Gastrocnemius medialis (tissue), 4 donors: ENCODE measurements around the gene FAM234A. TPM values are rescaled to one million over a fixed set of nuclear protein-coding genes. Genes with fewer than 3 reads are reported as not detected.

Source experiments
- ATAC-seq, 2 donors: fragments of 150-250 bp; one replicate each; pipeline ENCODE4 v1.9.1; 2016
- DNase-seq, 2 donors: peaks; one replicate each; pipeline ENCODE4 v3.0.0-alpha.2; 2019
- H3K27ac ChIP-seq, 4 donors: fragments of 200-600 bp; sonication (generic); 1 replicate in 1 of 4; 2 replicates in 3 of 4; pipeline ENCODE4 v1.5.1; 2016 to 2018; ENCODE audit warnings: mild to moderate bottlenecking in 2 of 4, moderate library complexity in 1 of 4
- H3K27me3 ChIP-seq, 3 donors: fragments of 200-600 bp; sonication (generic) in 2 of 3; 1 replicate in 1 of 3; 2 replicates in 2 of 3; pipeline versions ENCODE4 v1.5.1 to v1.6.0; 2016 to 2019; ENCODE audit warnings: mild to moderate bottlenecking in 1 of 3, moderate library complexity in 1 of 3
- H3K36me3 ChIP-seq, 2 donors: fragments of 200-600 bp; sonication (generic) in 1 of 2; one replicate each; pipeline ENCODE4 v1.5.1; 2017 to 2018
- H3K4me1 ChIP-seq, 2 donors: fragments of 200-600 bp; sonication (generic) in 1 of 2; one replicate each; pipeline ENCODE4 v1.5.1; 2016 to 2017; ENCODE audit warnings: mild to moderate bottlenecking in 2 of 2
- H3K4me3 ChIP-seq, 4 donors: fragments of 200-600 bp; sonication (generic) in 3 of 4; 1 replicate in 1 of 4; 2 replicates in 3 of 4; pipeline ENCODE4 v1.5.1; 2016 to 2019; ENCODE audit warnings: mild to moderate bottlenecking in 2 of 4
- H3K9me3 ChIP-seq, 3 donors: fragments of 200-600 bp; sonication (generic) in 2 of 3; 1 replicate in 1 of 3; 2 replicates in 2 of 3; pipeline ENCODE4 v1.5.1; 2016 to 2019
- POLR2A ChIP-seq, 2 donors: fragments of 450-650 bp; IDR thresholded peaks; one replicate each; pipeline ENCODE4 v1.6.1; 2017; ENCODE audit warnings: antibody characterized with exemption in 2 of 2, mild to moderate bottlenecking in 2 of 2, moderate library complexity in 2 of 2
- in situ Hi-C, 4 donors: fragments of 200-750 bp; cut with MboI; loops; one replicate each; pipeline versions ENCODE4 v1.15.0 to v1.8.0; 2017; ENCODE audit warnings: low sequenced_read_pairs in 4 of 4
- intact Hi-C: fragments of 100-400 bp; cut with DNase I; formaldehyde crosslinking; loops from one replicate; pipeline ENCODE4 v1.15.1; 2023; ENCODE audit warnings: low total_unique reads
- total RNA-seq, 4 donors: library from RNA; depleted of rRNA; stranded (reverse); fragments of >200 nt; gene quantifications; one replicate each; pipeline versions ENCODE4 v1.1.0 to v1.2.3, GENCODE V29; 2016
- TF ChIP-seq, protein P1 (sequence below), 5 experiments: fragments of 450-650 bp in 3 of 5; fragments of 200-600 bp in 2 of 5; sonication (generic) in 2 of 5; IDR thresholded peaks in 4 of 5; conservative IDR thresholded peaks in 1 of 5; 1 replicate in 4 of 5; 2 replicates in 1 of 5; pipeline ENCODE4 v1.5.1; 2016 to 2019; ENCODE audit warnings: antibody characterized with exemption in 5 of 5, mild to moderate bottlenecking in 3 of 5, moderate library complexity in 3 of 5

FAM234A gene
- total RNA-seq, 4 donors from 2014 or later = 85.2 to 288 (median 251) TPM

DNA sequence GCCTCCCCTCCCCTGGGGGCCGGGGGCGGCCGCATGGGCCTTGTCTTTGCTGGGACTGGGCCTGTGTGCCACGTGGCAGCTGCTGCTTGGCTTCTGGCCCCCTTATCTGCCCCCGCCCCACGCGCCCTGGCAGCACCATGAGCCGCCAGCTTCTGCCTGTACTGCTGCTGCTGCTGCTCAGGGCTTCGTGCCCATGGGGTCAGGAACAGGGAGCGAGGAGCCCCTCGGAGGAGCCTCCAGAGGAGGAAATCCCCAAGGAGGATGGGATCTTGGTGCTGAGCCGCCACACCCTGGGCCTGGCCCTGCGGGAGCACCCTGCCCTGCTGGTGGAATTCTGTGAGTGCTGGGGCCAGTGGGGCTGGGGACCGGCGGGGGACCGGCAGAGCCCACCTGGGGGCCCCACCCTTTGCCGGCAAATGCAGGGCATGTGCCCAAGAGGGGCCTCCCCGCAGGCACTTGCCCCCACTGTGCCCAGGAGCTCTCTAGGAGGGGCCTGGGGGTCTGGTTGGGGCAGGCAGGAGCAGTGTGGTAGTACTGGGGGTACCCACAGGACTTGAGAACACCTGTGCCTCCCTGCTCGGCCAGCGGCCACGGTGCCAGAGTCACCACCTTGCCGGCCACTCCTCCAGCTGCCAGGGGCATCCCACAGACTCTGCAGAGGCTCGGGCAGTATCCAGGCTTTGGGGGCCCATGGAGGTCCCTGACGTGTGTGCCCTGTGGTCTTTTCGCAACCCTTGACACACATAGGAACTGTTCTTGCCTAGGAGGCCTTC lies 48.6 kb downstream of the FAM234A start, which contains the start of gene PDIA2:
Gene PDIA2, plus strand, starts transcription at position 132 of the 773 bp plus-strand sequence. Its CDS starts 6 bp downstream, at position 138.
- DNase-seq = no peak
- TF ChIP-seq, protein P1, sequence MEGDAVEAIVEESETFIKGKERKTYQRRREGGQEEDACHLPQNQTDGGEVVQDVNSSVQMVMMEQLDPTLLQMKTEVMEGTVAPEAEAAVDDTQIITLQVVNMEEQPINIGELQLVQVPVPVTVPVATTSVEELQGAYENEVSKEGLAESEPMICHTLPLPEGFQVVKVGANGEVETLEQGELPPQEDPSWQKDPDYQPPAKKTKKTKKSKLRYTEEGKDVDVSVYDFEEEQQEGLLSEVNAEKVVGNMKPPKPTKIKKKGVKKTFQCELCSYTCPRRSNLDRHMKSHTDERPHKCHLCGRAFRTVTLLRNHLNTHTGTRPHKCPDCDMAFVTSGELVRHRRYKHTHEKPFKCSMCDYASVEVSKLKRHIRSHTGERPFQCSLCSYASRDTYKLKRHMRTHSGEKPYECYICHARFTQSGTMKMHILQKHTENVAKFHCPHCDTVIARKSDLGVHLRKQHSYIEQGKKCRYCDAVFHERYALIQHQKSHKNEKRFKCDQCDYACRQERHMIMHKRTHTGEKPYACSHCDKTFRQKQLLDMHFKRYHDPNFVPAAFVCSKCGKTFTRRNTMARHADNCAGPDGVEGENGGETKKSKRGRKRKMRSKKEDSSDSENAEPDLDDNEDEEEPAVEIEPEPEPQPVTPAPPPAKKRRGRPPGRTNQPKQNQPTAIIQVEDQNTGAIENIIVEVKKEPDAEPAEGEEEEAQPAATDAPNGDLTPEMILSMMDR (IDR thresholded peaks at IDR 0.05 in 4 of 5, conservative IDR thresholded peaks at IDR 0.05 in 1 of 5) = no peak
- no peak for TF ChIP-seq POLR2A (IDR thresholded peaks at IDR 0.05)
- ATAC-seq = no peak

GRCh38 chr16:284204-285120 lies 49.8 kb downstream of the FAM234A start:
- Histone ChIP-seq H3K4me1 (peaks cover 6 to 7% of the 10 kb centered on the region in 2 donors), H3K9me3 (no peaks in the 10 kb centered on the region), H3K4me3 (no peak overlapping the region), H3K36me3 (peaks cover 0 to 16% of the 10 kb centered on the region in 2 donors), H3K27me3 (peaks cover 0 to 15% (median 9%) of the 10 kb centered on the region in 3 donors), H3K27ac (no peak overlapping the region)
- in situ Hi-C loops (no loop called here), intact Hi-C loops (no loop called here)
- TF ChIP-seq, protein P1 (IDR thresholded peaks at IDR 0.05 in 4 of 5, conservative IDR thresholded peaks at IDR 0.05 in 1 of 5) = no peak
- no peak for TF ChIP-seq POLR2A (IDR thresholded peaks at IDR 0.05)
- ATAC-seq (no peak), DNase-seq (no peak)

More for the DNA sequence above, 48.6 kb downstream of the FAM234A start, which contains the start of gene PDIA2:
- peaks cover 6 to 7% of the 10 kb centered on the region in 2 donors for H3K4me1 ChIP-seq
- peaks cover 0 to 11% of the 10 kb centered on the region in 2 donors for H3K36me3 ChIP-seq
- no peak within 1 kb of the TSS for H3K27ac ChIP-seq
- in situ Hi-C loops (no loop called here), intact Hi-C loops (no loop called here)
- no peaks in the 10 kb centered on the region for H3K9me3 ChIP-seq
- H3K4me3 ChIP-seq = no peak within 1 kb of the TSS
- peaks cover 0 to 15% (median 9%) of the 10 kb centered on the region in 3 donors for H3K27me3 ChIP-seq

DNA sequence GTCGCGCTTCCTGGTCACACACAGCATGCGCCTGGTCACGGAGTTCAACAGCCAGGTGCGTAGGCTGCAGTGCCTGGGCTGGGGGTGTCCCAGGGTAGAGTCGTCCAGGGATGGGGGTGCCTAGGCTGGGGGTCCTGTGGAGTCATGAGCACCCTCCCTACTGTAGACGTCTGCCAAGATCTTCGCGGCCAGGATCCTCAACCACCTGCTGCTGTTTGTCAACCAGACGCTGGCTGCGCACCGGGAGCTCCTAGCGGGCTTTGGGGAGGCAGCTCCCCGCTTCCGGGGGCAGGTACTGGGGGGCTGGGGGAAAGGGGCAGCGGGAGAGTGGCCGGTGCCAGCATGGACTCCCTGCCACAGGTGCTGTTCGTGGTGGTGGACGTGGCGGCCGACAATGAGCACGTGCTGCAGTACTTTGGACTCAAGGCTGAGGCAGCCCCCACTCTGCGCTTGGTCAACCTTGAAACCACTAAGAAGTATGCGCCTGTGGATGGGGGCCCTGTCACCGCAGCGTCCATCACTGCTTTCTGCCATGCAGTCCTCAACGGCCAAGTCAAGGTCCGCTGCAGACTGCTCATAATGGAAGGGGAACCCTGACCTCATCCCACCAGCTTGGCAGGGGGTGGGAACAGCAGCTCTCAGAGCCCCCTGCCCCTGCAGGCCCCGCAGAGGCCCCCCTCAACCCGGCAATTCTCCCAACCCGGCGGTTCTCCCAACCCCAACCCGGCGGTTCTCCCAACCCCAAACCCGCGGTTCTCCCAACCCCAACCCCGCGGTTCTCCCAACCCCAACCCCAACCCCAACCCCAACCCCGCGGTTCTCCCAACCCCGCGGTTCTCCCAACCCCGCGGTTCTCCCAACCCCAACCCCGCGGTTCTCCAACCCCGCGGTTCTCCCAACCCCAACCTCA lies 50.8 kb downstream of the FAM234A start:
- Histone ChIP-seq H3K27ac (no peak overlapping the region), H3K4me3 (no peak overlapping the region), H3K9me3 (no peaks in the 10 kb centered on the region), H3K36me3 (peaks cover 0 to 16% of the 10 kb centered on the region in 2 donors), H3K27me3 (peaks cover 0 to 15% (median 9%) of the 10 kb centered on the region in 3 donors), H3K4me1 (peaks cover 6 to 7% of the 10 kb centered on the region in 2 donors)
- no peak for DNase-seq
- TF ChIP-seq, protein P1 (IDR thresholded peaks at IDR 0.05 in 4 of 5, conservative IDR thresholded peaks at IDR 0.05 in 1 of 5) = no peak
- TF ChIP-seq POLR2A (IDR thresholded peaks at IDR 0.05) = no peak
- intact Hi-C loops = no loop called here
- in situ Hi-C loops = no loop called here
- ATAC-seq = no peak
